ENCODE measurements around the gene RFTN1.

DNA sequence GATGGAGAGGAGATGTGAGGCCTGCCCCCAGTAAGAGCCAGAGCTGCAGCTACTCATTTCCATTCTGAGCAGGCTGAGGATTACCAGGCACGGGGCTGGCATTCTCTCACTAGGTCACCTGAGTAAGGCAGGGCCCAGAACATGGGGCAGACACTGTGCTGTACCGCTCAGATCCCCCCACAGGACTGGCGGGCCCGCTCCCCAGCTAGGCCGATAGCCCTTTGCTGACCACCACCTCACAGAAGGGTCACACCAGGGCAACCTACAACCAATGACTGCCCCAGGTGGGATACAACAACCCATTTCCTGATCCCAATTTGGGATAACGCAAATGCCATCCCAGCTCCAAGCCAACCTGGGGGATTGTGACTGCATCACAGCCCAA lies 195.9 kb downstream of the RFTN1 start:
- TF ChIP-seq POLR2A (IDR thresholded peaks at IDR 0.05; ENCODE audit: low read depth, low read length) = no peak
- no peak for TF ChIP-seq TAF1 (IDR thresholded peaks at IDR 0.05; ENCODE audit: low read depth, low read length)
- TF ChIP-seq SPI1 (IDR thresholded peaks at IDR 0.05; ENCODE audit: low read depth, low read length) = no peak
- TF ChIP-seq POLR2AphosphoS5 (IDR thresholded peaks at IDR 0.05; ENCODE audit: low read depth, low read length) = no peak; the same call in 1 of the 2 replicates
- TF ChIP-seq POU2F2 (IDR thresholded peaks at IDR 0.05; ENCODE audit: low read depth, low read length) = no peak
- TF ChIP-seq PAX5 (IDR thresholded peaks at IDR 0.05; ENCODE audit: insufficient read depth, low read length, severe bottlenecking) = no peak
